Activated CD4-positive, alpha-beta T cell treated with anti-CD3 and anti-CD28 coated beads, Interleukin-2, amount 50 U/mL, for 48 hours (primary cell): Measurements from ENCODE around the gene KDF1.

Source experiments
- DNase-seq, 2 experiments: peaks; one replicate each; pipeline ENCODE4 v3.0.0-alpha.2; 2020

The KDF1 gene, protein sequence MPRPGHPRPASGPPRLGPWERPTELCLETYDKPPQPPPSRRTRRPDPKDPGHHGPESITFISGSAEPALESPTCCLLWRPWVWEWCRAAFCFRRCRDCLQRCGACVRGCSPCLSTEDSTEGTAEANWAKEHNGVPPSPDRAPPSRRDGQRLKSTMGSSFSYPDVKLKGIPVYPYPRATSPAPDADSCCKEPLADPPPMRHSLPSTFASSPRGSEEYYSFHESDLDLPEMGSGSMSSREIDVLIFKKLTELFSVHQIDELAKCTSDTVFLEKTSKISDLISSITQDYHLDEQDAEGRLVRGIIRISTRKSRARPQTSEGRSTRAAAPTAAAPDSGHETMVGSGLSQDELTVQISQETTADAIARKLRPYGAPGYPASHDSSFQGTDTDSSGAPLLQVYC

DNA sequence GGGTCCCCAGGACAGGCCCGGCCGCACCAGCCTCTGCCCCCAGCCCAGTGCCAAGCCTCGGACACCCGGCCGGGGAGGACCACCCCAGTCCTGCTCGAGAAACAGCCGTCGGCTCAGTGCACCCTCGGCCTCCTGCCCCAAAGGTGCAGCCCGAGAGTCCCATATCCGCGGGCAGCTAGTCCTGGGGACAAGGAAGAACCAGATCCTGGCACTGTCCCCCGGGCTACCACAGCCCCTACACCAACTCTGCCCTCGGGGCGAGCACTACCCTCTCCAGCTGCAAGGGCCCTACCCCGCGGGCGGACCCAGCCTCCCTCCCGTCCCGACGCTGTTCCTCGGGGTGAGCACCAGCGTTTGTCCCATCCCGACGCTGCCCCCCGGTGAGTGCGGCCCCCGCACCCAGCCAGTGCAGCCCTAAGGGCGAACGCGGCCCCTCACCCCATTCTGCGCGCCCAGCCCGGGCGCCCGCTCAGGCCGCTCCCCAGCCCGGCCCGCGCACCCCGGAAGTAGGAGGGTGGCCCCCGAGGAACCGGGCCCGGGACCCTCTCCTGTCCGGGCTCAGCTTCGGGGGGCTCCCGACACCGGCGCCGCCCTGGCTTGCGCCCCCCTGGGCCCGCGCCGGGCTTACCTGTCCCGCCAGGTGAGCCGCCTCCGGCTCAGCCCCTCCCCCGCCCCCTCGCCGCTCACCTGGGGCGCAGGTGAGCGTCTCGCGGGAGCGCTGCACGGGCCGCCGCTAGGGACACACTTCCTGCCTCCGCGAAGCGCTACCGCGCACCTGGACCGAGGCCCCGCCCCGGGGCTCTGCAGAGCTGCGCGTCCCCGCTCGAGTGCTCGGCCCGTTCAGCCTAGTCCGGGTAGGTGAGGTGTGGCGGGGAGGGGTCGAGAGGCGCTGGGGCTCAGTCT is at the start of gene KDF1:
Gene KDF1, minus strand, starts transcription at position 747 of the 903 bp plus-strand sequence. CDS start 8,088 bp downstream, outside the sequence.
- peak in 1 of 2 experiments; percentile 20 for DNase-seq

DNA sequence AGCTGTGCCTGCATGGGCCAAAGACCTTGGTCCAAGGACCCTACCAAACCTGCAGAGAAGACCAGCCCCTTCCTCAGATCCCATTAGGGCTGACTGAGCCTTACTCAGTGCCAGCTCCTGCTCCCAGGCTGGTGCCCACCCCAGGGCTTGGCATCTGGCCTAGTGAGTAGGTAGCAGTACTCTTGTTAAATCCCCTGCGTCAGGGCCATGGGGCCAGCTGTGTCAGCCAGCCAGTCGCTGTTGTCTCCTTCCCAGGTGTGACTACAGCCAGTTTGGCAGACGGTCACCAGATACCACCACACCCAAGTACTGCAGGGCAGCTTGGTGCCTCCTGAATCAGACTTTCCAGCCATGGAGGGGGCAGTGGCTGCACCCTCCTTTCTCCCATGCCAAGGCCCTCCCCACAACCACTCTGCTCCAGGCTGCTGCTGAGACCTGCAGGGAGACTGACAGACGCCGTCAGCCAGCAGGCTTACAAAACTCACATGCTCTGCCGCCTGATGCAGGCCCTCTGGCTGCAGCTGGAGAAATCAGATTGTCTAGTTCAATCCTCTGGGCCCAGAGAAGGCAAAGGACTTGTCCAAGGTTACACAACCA is 49.4 kb upstream of the KDF1 start:
- no peak for DNase-seq

DNA sequence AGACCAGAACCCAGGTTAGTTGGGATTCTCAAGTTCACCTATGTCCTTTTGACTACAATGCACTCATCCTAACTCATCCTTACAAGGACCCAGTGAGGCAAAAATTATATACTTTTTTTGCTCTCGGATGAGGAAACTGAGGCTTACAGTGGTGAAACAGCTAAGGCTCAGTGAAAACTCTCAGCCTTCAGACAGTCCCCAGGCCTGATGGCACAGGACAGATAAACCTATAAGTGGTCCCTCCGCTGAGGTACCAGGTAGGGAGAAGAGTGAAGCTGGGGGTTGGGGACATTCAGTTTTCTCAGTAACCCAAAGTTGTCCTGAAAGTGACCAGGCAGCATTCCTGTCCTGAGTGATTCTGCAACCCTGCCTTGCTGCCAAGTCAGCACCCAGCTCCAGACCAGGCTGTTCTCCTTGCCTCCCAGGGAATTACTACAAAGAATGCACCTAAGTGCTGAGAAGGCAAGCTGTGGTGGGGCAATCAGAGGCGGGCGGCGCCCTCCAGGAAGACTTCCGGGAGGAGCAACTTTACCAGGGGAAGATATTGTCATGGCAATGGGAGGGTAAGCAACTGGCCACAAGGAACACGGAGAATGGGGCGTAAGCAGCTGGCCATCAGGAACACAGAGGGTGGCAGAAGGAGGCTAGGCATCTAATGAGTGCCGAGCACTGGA is 47.8 kb upstream of the KDF1 start:
- DNase-seq = no peak

DNA sequence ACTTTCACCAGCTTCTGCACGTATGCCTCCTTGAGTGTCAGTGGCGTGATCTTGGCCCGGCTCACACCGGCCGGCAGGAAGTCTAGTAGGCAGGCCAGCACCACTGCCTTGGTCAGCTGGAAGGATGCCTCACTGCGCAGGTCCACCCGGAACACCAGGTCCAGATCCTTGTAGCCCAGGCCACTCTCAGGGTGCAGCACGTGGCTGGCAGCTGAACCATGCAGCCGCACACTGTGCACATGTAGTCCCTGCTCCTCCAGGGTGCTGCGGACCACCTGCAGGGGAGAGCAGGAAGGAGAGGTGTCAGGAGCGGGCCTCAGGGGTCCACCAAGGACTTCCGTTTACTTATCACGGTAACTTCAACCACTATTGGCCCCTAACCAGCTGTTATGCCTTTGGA is 46.4 kb upstream of the KDF1 start:
- DNase-seq = no peak

DNA sequence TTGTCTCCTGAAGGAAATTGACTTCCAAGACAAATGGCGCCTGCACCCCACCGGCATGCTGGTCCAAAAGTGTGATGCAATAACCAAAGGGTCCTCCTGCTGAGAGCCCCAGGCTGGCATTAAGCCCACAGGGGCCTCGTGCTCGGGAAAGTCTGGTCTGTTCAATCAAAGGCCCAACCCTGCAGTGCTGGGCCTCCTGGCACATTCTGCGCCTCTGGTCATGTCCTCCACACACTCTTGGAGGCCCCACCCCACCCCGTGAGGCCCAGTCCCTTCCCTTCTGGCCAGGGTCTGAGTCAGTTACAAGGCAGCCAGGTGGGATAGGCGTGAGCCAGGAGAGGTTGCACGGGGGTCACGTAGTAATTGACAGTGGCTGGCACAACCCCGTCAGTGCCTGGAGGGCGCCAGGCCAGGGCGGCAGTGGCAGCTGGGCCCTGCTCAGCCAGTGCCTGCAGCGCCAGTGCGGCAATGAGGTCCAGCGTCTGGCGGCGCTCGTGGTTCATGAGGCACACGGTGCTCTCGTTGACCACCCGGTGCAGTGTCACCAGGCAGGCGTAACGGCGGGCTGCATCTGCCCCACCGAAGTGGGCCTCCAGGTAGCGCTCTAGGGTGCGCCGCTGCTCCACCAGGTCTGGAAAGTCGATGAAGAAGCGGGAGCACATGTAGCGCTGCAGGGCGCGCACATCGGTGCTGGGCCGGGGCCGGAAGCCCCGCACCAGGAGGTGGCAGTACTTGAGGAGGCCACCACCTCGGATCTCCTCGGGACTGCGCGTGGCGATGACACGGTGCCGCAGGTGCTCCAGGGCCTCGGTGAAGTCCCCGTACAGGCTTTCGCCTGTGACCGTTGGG is 45.6 kb upstream of the KDF1 start:
- no peak for DNase-seq

DNA sequence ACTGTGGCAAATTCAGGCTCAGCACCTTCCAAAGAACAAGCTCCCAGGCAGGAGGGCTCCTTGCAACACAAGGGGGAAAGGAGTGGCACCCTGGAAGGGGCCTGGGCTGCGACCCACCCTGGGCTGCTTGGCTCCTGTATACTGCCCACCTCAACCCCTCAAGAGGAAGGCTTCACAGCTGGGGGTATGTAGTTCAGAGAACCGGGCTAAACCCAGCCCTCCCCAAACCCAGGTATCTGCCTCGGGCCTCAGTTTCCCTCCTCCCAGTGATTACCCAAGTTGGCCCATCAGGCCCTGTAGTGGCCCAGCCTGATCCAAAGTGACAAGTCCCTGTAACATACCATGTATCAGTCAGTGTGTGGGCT is 44.9 kb upstream of the KDF1 start:
- no peak for DNase-seq

DNA sequence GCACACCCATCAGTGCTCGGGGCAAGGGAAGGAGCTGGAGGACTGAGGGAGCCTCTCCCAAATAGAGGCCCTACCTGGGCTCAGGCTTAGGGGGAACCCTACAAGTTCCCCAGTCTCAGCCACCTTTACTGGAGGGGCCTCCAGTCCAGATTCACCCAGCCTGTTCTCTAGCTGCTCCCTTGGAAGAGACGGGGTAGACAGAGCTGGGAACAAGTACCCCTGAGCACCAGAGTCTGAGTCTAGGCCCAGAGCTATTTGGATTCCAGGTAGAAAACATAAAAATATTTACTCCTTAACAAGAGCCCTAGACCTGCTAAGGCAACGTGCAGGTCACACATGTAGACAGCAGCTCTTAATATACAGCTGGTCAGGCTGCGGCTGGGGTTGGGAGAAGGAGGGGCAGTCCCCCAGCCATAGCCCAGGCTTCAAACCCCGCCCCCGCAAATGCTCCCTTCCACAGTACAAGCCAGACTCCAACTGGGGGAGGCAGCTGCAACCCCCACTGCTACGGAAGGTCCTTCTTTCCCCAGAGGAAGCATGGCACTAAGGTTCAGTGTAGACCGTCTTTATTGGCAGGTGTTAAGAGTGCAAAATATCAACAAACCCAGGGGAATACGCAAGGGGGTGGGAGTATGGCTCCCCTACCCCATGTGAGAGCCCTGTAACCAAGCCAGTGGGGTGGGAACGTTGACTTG is 44.4 kb upstream of the KDF1 start:
- DNase-seq = no peak

DNA sequence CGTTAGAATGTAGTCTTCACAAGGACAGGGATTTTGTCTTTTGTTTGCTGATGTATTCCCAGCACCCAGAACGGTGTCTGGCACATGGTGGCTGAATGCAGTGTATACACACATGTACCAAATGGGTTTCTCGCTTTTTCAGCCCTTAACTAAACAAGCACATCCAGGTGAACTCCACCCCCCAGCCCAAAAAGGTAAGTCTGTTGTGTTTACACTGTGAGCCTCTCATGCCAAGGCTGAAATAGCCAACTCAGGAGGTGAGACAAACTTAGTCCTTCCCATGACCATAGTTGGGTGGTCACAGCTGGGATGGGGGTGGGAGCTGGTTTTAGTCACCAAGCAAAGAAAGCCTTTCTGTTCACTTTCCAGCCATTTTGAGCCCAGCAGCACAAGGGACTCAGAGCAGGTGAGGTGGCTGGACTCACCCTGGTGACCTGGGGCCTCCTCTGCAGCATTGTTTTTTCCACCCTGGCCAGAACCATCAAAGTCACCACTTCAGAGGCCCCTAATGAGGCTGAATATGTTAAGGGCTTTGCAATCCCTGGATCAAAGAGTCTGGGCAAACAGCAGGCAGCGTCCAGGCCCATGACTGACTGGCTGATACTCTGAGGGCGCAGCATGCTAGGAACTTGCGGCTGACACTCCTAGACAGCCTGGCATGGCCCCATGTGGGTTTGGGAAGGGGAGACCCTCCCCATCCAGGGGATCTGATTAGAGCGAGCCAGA is 43.6 kb upstream of the KDF1 start:
- DNase-seq = no peak

DNA sequence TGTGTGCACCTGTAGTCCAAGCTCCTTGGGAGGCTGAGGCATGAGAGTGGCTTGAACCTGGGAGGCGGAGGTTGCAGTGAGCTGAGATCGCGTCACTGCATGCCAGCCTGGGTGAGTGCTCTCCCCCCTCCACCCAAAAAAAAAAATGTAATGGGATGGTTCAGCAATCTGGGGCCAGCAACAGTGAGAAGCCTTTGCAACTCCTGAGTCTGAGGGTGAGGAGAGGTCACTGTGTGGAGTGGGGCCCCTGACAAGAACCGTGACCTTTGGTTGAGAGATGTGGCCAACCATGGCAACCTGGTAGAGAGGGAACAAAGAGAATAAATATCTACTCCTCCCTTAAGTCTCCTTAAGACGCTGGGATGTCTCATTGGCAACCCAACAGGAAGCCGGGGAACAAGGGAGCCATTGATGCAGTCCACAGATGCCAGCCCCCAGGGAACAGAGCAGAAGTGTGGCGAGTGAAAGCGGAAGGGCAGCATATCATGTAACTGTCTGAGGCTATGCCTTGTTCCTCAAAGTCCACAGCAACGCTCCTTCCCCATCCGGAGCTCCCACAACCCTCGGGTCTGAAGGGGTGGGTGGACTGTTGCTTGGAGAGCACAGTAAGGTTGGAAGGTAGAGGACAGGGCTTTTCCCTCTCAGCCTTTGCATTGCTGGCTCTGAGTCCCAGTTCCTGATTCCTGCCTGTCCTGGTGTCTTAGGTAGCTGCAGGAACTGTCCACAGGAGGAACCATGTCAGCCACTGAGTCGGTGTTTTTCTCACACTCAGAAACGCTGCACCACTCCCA is 41.5 kb upstream of the KDF1 start:
- DNase-seq = no peak

DNA sequence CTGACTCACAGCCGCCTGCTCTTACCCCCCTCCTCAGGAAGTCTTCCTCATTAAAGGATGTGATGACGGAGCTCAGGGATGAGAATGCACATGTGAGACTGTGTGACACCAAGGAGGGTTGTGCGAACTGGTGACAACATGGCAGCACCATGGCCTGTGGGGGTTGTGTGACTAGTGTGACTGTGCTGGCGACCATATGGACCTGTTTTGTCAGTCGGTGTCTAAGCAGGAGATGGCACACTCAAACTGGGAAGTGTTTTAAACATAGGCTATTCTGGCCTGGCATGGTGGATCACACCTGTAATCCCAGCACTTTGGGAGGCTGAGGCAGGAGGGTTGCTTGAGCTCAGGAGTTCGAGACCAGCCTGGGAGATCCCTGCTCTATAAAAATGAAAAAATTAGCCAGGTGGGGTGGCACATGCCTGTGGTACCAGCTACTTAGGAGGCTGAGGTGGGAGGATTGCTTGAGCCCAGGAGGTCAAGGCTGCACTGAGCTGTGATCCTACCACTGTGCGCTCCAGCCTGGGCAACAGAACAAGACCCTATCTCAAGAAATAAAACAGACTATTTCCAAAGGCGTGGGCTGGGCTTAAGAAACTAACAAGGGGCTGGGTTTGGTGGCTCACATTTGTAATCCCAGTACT is 40.7 kb upstream of the KDF1 start:
- no peak for DNase-seq

DNA sequence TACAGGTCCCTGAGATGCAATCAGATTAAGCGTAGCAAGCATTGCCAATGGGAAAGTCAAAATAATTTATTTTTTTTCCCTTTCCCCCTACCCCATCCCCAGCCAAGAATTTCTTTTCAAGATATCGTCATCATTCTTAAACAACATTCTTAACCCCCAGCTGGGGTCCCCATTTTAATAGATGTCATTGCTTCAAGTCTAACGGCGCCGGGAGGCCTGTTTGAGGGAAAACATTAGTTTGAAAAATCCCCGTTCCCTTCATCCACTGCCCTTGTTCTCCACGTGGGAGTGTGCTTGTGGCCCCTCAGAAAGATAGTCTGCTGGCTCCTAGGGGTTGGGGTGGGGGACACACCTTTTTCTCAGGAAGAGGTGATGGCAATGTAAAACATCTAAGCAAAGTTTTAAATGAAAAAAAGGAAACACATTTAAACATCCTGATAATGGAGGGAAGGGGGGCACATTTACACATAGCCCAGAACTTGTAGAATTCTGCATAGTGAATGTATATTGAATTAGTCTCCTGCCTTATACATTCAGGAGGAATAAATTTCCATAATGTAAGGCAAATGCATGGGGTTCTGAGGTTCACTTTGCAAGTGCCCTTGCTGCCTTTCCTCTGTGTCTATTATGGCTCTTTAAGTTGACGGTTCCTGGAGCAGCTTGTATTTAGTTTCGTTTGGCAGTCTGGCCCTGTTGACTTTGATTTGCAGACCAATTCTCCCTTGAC is 40.0 kb upstream of the KDF1 start:
- no peak for DNase-seq

DNA sequence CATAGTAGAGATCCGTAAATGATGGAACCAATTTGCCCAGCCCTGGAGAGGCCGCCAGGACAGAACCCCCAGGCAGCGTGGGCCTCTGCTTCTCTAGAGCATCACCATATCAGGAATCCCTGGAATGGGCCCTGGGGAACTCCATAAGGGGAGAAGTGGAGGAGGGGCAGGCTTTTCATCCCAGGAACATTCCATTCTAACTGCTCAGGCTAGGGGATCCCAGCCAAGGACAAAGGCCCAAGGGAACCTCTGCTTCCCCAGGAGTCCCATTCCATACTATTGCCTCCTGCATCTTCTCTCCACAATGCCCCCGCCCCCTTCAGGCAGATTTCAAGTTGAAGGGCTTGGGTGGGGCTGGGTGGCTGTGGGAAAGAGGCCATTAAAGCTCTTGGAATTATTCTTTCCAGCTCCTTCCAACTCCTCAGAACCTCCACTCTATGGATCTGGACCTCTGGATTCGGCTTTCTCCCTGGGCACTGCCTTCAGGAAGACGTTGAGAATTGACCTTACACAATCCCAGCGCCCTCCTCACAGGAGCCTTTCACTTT is 39.2 kb upstream of the KDF1 start:
- no peak for DNase-seq

DNA sequence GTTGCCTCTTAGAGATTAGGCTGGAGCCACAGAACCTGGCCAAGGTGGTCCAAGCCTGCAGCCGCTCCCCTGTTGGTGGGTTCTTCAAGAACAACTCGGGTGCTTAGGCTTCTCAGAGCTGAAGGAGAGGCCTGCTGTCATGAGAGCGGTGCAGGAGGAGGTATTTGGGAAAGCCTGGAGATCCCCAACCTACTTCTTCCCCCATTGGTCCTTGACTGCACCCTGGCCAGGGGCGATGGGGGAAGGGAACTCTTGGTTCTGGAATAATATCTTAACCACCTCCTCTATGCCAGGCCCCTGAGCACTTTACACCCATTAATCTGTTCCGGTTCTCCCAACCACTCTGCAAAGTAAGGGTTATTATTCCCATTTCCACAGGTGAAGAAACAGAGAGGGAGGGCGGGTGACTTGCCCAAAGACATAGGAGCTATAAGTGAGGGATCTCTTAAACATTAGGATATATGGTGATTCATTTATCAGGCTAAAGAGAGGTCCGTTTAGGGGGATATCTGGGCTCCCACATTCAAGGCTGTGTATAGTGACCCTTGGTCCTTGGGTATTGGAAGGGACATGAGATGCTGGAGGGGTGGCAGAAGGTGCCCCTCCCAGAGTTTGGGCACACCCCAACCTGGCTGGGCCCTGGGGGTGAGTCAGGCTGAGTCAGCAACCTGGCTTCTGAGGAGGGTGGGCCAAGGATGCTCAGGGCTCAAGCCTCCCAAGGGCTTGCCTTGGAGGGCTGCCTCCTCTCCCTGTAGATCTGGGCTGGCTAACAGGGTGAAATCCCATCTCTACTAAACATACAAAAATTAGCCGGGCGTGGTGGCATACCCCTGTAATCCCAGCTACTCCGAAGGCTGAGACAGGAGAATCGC is 38.4 kb upstream of the KDF1 start:
- no peak for DNase-seq

DNA sequence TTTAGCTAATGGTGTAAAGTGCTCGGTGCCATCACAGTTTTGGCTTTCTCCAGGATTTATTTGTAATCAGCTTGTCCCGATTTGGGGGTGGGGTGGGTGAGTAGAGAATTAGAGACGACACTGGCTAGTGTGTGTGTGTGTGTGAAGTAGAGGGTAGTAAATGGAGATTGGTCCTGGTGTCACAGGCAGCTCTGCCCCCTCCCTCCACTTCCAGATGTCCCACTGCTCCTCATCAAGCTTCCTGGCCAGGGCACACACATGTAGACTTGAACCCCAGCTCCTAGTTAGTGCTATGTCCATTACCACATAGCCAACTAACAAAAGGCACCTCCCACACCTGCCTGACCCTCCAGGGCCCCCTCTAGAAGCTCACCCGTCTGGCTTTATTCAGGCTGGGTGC is 36.4 kb upstream of the KDF1 start:
- no peak for DNase-seq

DNA sequence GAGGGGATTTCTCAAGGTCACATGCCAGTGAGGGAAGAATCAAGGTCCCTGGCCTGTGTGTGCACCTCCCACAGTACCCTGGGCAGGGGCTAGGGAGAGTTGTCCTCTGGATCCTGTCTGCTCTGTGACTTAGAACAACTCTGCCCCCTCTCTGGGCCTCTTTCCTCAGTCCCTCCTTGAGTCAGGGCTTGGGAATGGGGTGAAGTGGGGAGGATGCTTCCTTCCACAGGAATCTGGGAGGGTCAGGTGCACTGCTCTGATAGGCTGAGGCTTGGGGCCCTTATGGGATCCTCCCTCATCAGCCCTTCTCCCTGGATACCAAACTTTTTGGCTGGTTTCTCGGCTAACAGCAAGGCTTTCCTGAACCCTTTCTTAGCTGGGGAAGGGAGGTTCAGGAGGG is 35.8 kb upstream of the KDF1 start:
- no peak for DNase-seq

DNA sequence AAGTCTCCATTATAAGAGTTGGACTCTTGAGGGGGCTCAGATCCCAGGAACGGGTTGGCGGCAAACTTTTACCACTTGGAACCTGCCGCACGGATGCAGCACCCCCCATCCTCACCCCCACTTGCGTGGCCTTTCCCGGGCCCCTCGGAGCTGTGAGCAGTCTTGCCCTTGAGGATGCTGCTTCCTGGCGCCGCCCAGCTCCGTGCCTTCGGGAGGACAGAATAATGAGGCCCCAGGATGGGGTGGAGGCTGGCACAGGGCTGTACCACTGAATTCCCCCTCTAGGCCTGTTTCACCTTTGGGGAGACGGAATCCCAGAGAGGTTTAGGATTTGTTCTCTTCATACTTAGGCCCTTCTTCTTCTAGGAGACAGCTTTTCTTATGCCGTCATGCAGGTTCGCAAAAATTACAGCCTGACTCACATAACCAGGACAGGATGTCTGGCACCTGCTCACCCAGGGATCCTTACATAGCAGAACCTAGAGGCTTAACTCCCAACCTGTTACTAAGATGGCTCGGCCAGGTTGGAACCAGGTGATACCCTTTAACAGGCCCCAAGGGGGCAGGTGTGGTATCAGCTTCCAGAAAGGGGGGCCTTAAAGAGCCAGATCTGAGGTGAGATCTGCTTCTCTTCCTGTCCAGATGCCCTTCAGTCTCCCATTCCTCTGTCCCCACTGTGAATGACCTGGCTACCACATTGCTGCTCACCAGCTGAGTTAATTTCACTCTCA is 34.7 kb upstream of the KDF1 start:
- no peak for DNase-seq
